A549 (cell line): ENCODE results near the gene CELA3B. TPM values are rescaled to one million over a fixed set of nuclear protein-coding genes. Genes with fewer than 3 reads are reported as not detected.

Experiments
- ATAC-seq, 2 experiments: fragments of 200-7000 bp in 1 of 2; fragments of >200 bp in 1 of 2; cut with Nextera tagmentation in 1 of 2; cut with Tn5 transposase in 1 of 2; 3 replicates each; pipeline versions ENCODE4 v1.8.0 to v1.9.1; 2018 to 2020; ENCODE audit warnings: mild to moderate bottlenecking in 1 of 2, moderate library complexity in 1 of 2
- CTCF ChIA-PET: fragments of 300-600 bp; sonication (Branson Sonifier 250); formaldehyde crosslinking; extraction: SDS; loops from one replicate; lab custom pipeline; 2021; ENCODE audit warnings: antibody characterized with exemption, inconsistent platforms; lab: Yijun Ruan, JAX
- POLR2A ChIA-PET: fragments of 350-600 bp; formaldehyde crosslinking; extraction: SDS; loops from one replicate; lab custom pipeline; 2021; ENCODE audit warnings: antibody characterized with exemption, inconsistent platforms; lab: Yijun Ruan, JAX
- DNase-seq, 2 experiments: peaks; one replicate each; pipeline versions ENCODE4 v3.0.0 to v3.0.0-alpha.2; 2011 to 2016; ENCODE audit warnings: low read depth in 1 of 2, low spot score in 1 of 2
- FAIRE-seq: peaks from 2 replicates; lab custom pipeline; 2011; peaks lifted over from hg19 to GRCh38; lab: Jason Lieb, UNC
- H3K27ac ChIP-seq, 2 experiments: fragments of >200 bp; sonication (Bioruptor Twin); formaldehyde crosslinking; 3 replicates each; pipeline ENCODE4 v1.5.1; 2016 to 2017
- H3K4me1 ChIP-seq: fragments of >200 bp; sonication (Bioruptor Twin); formaldehyde crosslinking; 3 replicates; pipeline ENCODE4 v1.6.1; 2016
- H3K4me2 ChIP-seq: fragments of >200 bp; sonication (Bioruptor Twin); formaldehyde crosslinking; 3 replicates; pipeline ENCODE4 v1.6.1; 2016
- H3K4me3 ChIP-seq: fragments of >200 bp; sonication (Bioruptor Twin); formaldehyde crosslinking; 3 replicates; pipeline ENCODE4 v1.5.1; 2016
- H3K9me3 ChIP-seq: fragments of >200 bp; sonication (Bioruptor Twin); formaldehyde crosslinking; 3 replicates; pipeline ENCODE4 v1.6.1; 2016
- BHLHE40 ChIP-seq: IDR thresholded peaks from 2 replicates; pipeline ENCODE4 v1.6.1; 2012; ENCODE audit warnings: low read depth, low read length, inconsistent platforms
- CEBPB ChIP-seq, 2 experiments: fragments of >200 bp in 1 of 2; sonication (Bioruptor Twin) in 1 of 2; formaldehyde crosslinking in 1 of 2; IDR thresholded peaks; 2 replicates each; pipeline ENCODE4 v1.6.1; 2012 to 2016
- CHD2 ChIP-seq: fragments of 150-350 bp; IDR thresholded peaks from 2 replicates; pipeline ENCODE4 v1.6.1; 2014; ENCODE audit warnings: low read length; ENCODE audit not compliant: partially characterized antibody
- E2F6 ChIP-seq: IDR thresholded peaks from 2 replicates; pipeline ENCODE4 v1.6.1; 2012; ENCODE audit warnings: low read depth, borderline replicate concordance
- EHMT2 ChIP-seq: fragments of 200-600 bp; sonication (generic); IDR thresholded peaks from 2 replicates; pipeline ENCODE4 v1.6.1; 2016; ENCODE audit warnings: antibody characterized with exemption, low read depth, mild to moderate bottlenecking, moderate library complexity
- EP300 ChIP-seq, 2 experiments: fragments of >200 bp; sonication (Bioruptor Twin); formaldehyde crosslinking; IDR thresholded peaks; 2 replicates in 1 of 2; 3 replicates in 1 of 2; pipeline ENCODE4 v1.6.1; 2016 to 2017
- FOSL2 ChIP-seq, 2 experiments: fragments of 450-650 bp in 1 of 2; fragments of >200 bp in 1 of 2; sonication (Bioruptor Twin) in 1 of 2; formaldehyde crosslinking; IDR thresholded peaks; 2 replicates each; pipeline versions ENCODE4 v1.5.0 to v1.6.1; 2016 to 2020; ENCODE audit warnings: mild to moderate bottlenecking in 1 of 2, moderate library complexity in 1 of 2
- FOXS1 ChIP-seq: fragments of 250-450 bp; sonication (Bioruptor Pico); IDR thresholded peaks from 2 replicates; pipeline ENCODE4 v1.5.0; 2020; ENCODE audit warnings: mild to moderate bottlenecking, moderate library complexity
- HDAC2 ChIP-seq: fragments of 200-600 bp; sonication (generic); IDR thresholded peaks from 2 replicates; pipeline ENCODE4 v1.6.1; 2016
- HMGXB4 ChIP-seq: fragments of 250-450 bp; sonication (Bioruptor Pico); IDR thresholded peaks from 2 replicates; pipeline ENCODE4 v1.5.0; 2021; ENCODE audit warnings: mild to moderate bottlenecking, moderate library complexity, borderline replicate concordance
- HOXB13 ChIP-seq: fragments of 250-450 bp; sonication (Bioruptor Pico); IDR thresholded peaks from 2 replicates; pipeline ENCODE4 v1.5.0; 2020; ENCODE audit warnings: low read depth, mild to moderate bottlenecking, moderate library complexity
- JUN ChIP-seq, 2 experiments: fragments of >200 bp; sonication (Bioruptor Twin); formaldehyde crosslinking; IDR thresholded peaks; 2 replicates in 1 of 2; 3 replicates in 1 of 2; pipeline ENCODE4 v1.6.1; 2016 to 2017
- JUNB ChIP-seq: fragments of >200 bp; sonication (Bioruptor Twin); formaldehyde crosslinking; IDR thresholded peaks from 2 replicates; pipeline ENCODE4 v1.6.1; 2016
- MAX ChIP-seq: IDR thresholded peaks from 2 replicates; pipeline ENCODE4 v1.6.1; 2012
- MYC ChIP-seq: IDR thresholded peaks from 2 replicates; pipeline ENCODE4 v1.6.1; 2012; ENCODE audit warnings: mild to moderate bottlenecking, inconsistent platforms, low read length, improper control_type of control experiment, borderline replicate concordance
- NPAS2 ChIP-seq: fragments of 250-450 bp; sonication (Bioruptor Pico); IDR thresholded peaks from 2 replicates; pipeline ENCODE4 v1.8.0; 2022; ENCODE audit warnings: mild to moderate bottlenecking, moderate library complexity, borderline replicate concordance
- POLR2A ChIP-seq: IDR thresholded peaks from 2 replicates; pipeline ENCODE4 v1.6.1; 2012; ENCODE audit warnings: mild to moderate bottlenecking, low read length
- RAD21 ChIP-seq, 2 experiments: fragments of >200 bp in 1 of 2; sonication (Bioruptor Twin) in 1 of 2; formaldehyde crosslinking in 1 of 2; IDR thresholded peaks in 1 of 2; conservative IDR thresholded peaks in 1 of 2; 2 replicates in 1 of 2; 3 replicates in 1 of 2; pipeline ENCODE4 v1.6.1; 2012 to 2018; ENCODE audit warnings: inconsistent platforms in 1 of 2
- RFX5 ChIP-seq: fragments of 450-650 bp; IDR thresholded peaks from 2 replicates; pipeline ENCODE4 v1.7.1; 2014; ENCODE audit warnings: antibody characterized with exemption, mild to moderate bottlenecking, moderate library complexity
- ZC3H11A ChIP-seq: fragments of 450-650 bp; IDR thresholded peaks from 2 replicates; pipeline ENCODE4 v1.6.1; 2014; ENCODE audit warnings: antibody characterized with exemption, mild to moderate bottlenecking
- WGBS: methylation state at CpG from one replicate; pipeline ENCODE4 v1.1.6; 2017; ENCODE audit errors: missing lambda C conversion rate; 5-methylcytosine and 5-hydroxymethylcytosine counted together
- polyA plus RNA-seq, 4 experiments: library from polyadenylated mRNA; depleted of rRNA in 3 of 4; stranded (reverse); fragments of >200 nt; fragmentation: RNase III in 1 of 4; extraction: RNeasy Plus Mini Kit Qiagen cat#74134 plus additional on column Dnase treatment in 1 of 4; gene quantifications; 2 replicates in 3 of 4; 3 replicates in 1 of 4; pipeline ENCODE4 v1.2.3, GENCODE V29; 2011 to 2017
- TF ChIP-seq, protein P1 (sequence below): IDR thresholded peaks from 2 replicates; pipeline ENCODE4 v1.6.1; 2012

Gene CELA3B
- polyA plus RNA-seq, 2 of the 4 experiments (the other 2 are of a cell fraction): not detected

- DNase-seq (no peak), FAIRE-seq (no peak), ATAC-seq (peak in 1 of 2 experiments; percentile 28; a peak in 2 of 6 replicates)
- peak within 1 kb of the TSS; percentile 76 for H3K4me3 ChIP-seq
- POLR2A ChIA-PET: interaction anchor here (1.8 kb wide), 1 partner anchor 9 kb away, joined by 5 read pairs; no protein-coding TSS in a partner anchor
- CTCF ChIA-PET: interaction anchor here (1.0 to 1.8 kb wide), 2 partner anchors 27 to 28 kb away, joined by 4 read pairs; no protein-coding TSS in a partner anchor
- no peaks in the 10 kb centered on the region for H3K9me3 ChIP-seq
- peaks cover 69% of the 10 kb centered on the region for H3K4me1 ChIP-seq
- H3K27ac ChIP-seq: peak within 1 kb of the TSS; percentile 98 to 100
- TF ChIP-seq HDAC2 (no peak), JUN (IDR thresholded peaks at IDR 0.05) (peak in 1 of 2 experiments; percentile 61; a peak in 2 of 5 replicates), POLR2A (peak; percentile 66), BHLHE40 (no peak)
- TF ChIP-seq, protein P1, sequence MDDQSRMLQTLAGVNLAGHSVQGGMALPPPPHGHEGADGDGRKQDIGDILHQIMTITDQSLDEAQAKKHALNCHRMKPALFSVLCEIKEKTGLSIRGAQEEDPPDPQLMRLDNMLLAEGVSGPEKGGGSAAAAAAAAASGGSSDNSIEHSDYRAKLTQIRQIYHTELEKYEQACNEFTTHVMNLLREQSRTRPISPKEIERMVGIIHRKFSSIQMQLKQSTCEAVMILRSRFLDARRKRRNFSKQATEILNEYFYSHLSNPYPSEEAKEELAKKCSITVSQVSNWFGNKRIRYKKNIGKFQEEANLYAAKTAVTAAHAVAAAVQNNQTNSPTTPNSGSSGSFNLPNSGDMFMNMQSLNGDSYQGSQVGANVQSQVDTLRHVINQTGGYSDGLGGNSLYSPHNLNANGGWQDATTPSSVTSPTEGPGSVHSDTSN: no peak
- peak within 1 kb of the TSS; percentile 92 for H3K4me2 ChIP-seq
- WGBS: no CpG with 5 or more reads among the region's 52 CpGs
Measured at GRCh38 chr1:21937034-21937371, 39.8 kb upstream of the CELA3B start, which contains the start of gene HSPG2. HSPG2 (minus strand) TSS chr1:21937310; CDS start chr1:21937217, 93 bp downstream.

- DNase-seq (peak in 1 of 2 experiments; percentile 74), ATAC-seq (peak; percentile 58 to 74), FAIRE-seq (no peak)
- WGBS: 32% methylated on average over 20 of the region's 69 CpGs
- TF ChIP-seq JUNB (no peak), EHMT2 (no peak), EP300 (IDR thresholded peaks at IDR 0.05) (no peak), NPAS2 (CRISPR knock-in tag) (peak; percentile 23; the same call in 1 of the 2 replicates), HOXB13 (CRISPR knock-in tag) (0 out of 2 replicates have a peak, but pooled peaks have one; percentile 23), CHD2 (no peak), RAD21 (conservative IDR thresholded peaks at IDR 0.05 in 1 of 2, IDR thresholded peaks at IDR 0.05 in 1 of 2) (no peak), CEBPB (IDR thresholded peaks at IDR 0.05) (no peak), MAX (peak; percentile 75), ZC3H11A (no peak), E2F6 (peak; percentile 68; the same call in 1 of the 2 replicates), JUN (IDR thresholded peaks at IDR 0.05) (peak in 1 of 2 experiments; percentile 59; a peak in 2 of 5 replicates), MYC (no peak), RFX5 (no peak), FOXS1 (no peak), FOSL2 (IDR thresholded peaks at IDR 0.05) (no peak), FOSL2 (CRISPR knock-in tag; IDR thresholded peaks at IDR 0.05) (no peak), HMGXB4 (CRISPR knock-in tag) (no peak)
- TF ChIP-seq, protein P1: no peak
- CTCF ChIA-PET: interaction anchor here (1.3 to 2.5 kb wide), 4 partner anchors 14 to 27 kb away, joined by 3 to 21 read pairs (median 6); no protein-coding TSS in a partner anchor
- H3K4me1 ChIP-seq: peaks cover 64% of the 10 kb centered on the region
- peak overlapping the region; percentile 96 to 100 for H3K27ac ChIP-seq
- H3K4me2 ChIP-seq: peak overlapping the region; percentile 88
- POLR2A ChIA-PET: interaction anchor here (1.8 kb wide), 1 partner anchor 10 kb away, joined by 5 read pairs; no protein-coding TSS in a partner anchor
- peak overlapping the region; percentile 76 for H3K4me3 ChIP-seq
- H3K9me3 ChIP-seq: no peaks in the 10 kb centered on the region
Measured at GRCh38 chr1:21937372-21938121, 39.3 kb upstream of the CELA3B start.
